ENCODE results near the gene RNF166.

The RNF166 gene

GRCh38 chr16:88655733-88656281 is 50.4 kb downstream of the RNF166 start:
- TF ChIP-seq MAX (IDR thresholded peaks at IDR 0.05) (0 out of 2 replicates have a peak, but pooled peaks have one; percentile 17), YY1 (IDR thresholded peaks at IDR 0.05; ENCODE audit: low read depth) (no peak), TEAD4 (IDR thresholded peaks at IDR 0.05) (no peak), EGR1 (IDR thresholded peaks at IDR 0.05) (peak; percentile 32; the same call in 1 of the 2 replicates), TCF12 (IDR thresholded peaks at IDR 0.05; ENCODE audit: low read depth) (peak; percentile 63)

GRCh38 chr16:88655053-88655732 is 51.0 kb downstream of the RNF166 start:
- TF ChIP-seq ZBTB7A (IDR thresholded peaks at IDR 0.05; ENCODE audit: low read depth): 0 out of 2 replicates have a peak, but pooled peaks have one; percentile 18
- TF ChIP-seq TEAD4 (IDR thresholded peaks at IDR 0.05): no peak

- TF ChIP-seq TEAD4 (IDR thresholded peaks at IDR 0.05) (no peak), CEBPB (IDR thresholded peaks at IDR 0.05) (no peak), MAX (IDR thresholded peaks at IDR 0.05) (no peak), TCF12 (IDR thresholded peaks at IDR 0.05; ENCODE audit: low read depth) (no peak), RAD21 (IDR thresholded peaks at IDR 0.05; ENCODE audit: low read depth) (no peak), EGR1 (IDR thresholded peaks at IDR 0.05) (no peak), TAF1 (IDR thresholded peaks at IDR 0.05; ENCODE audit: low read depth) (no peak), EP300 (IDR thresholded peaks at IDR 0.05; ENCODE audit: borderline replicate concordance) (no peak), REST (IDR thresholded peaks at IDR 0.05; ENCODE audit: low read depth) (no peak), CREB1 (IDR thresholded peaks at IDR 0.05; ENCODE audit: low read depth) (no peak)
Observed at GRCh38 chr16:88654363-88655052, 51.7 kb downstream of the RNF166 start.

- TF ChIP-seq USF1 (IDR thresholded peaks at IDR 0.05) (no peak), CREB1 (IDR thresholded peaks at IDR 0.05; ENCODE audit: low read depth) (no peak), NFIC (IDR thresholded peaks at IDR 0.05) (no peak), MAX (IDR thresholded peaks at IDR 0.05) (no peak), TAF1 (IDR thresholded peaks at IDR 0.05; ENCODE audit: low read depth) (no peak), TEAD4 (IDR thresholded peaks at IDR 0.05) (no peak), REST (IDR thresholded peaks at IDR 0.05; ENCODE audit: low read depth) (no peak), CEBPB (IDR thresholded peaks at IDR 0.05) (no peak), TCF12 (IDR thresholded peaks at IDR 0.05; ENCODE audit: low read depth) (no peak), EGR1 (IDR thresholded peaks at IDR 0.05) (no peak), EP300 (IDR thresholded peaks at IDR 0.05; ENCODE audit: borderline replicate concordance) (no peak), ZBTB7A (IDR thresholded peaks at IDR 0.05; ENCODE audit: low read depth) (no peak), RAD21 (IDR thresholded peaks at IDR 0.05; ENCODE audit: low read depth) (no peak), YY1 (IDR thresholded peaks at IDR 0.05; ENCODE audit: low read depth) (no peak), FOXM1 (IDR thresholded peaks at IDR 0.05; ENCODE audit: borderline replicate concordance, low read depth) (no peak)
Observed at GRCh38 chr16:88653596-88654362, 52.4 kb downstream of the RNF166 start.

GRCh38 chr16:88653101-88653500 is 53.1 kb downstream of the RNF166 start:
- TF ChIP-seq NFIC (IDR thresholded peaks at IDR 0.05) (no peak), CEBPB (IDR thresholded peaks at IDR 0.05) (no peak), EGR1 (IDR thresholded peaks at IDR 0.05) (no peak), CREB1 (IDR thresholded peaks at IDR 0.05; ENCODE audit: low read depth) (no peak), MAX (IDR thresholded peaks at IDR 0.05) (no peak), TAF1 (IDR thresholded peaks at IDR 0.05; ENCODE audit: low read depth) (no peak), YY1 (IDR thresholded peaks at IDR 0.05; ENCODE audit: low read depth) (no peak), USF1 (IDR thresholded peaks at IDR 0.05) (no peak), TEAD4 (IDR thresholded peaks at IDR 0.05) (no peak), RAD21 (IDR thresholded peaks at IDR 0.05; ENCODE audit: low read depth) (no peak), REST (IDR thresholded peaks at IDR 0.05; ENCODE audit: low read depth) (no peak), FOXM1 (IDR thresholded peaks at IDR 0.05; ENCODE audit: borderline replicate concordance, low read depth) (no peak), TCF12 (IDR thresholded peaks at IDR 0.05; ENCODE audit: low read depth) (no peak), ZBTB7A (IDR thresholded peaks at IDR 0.05; ENCODE audit: low read depth) (no peak), EP300 (IDR thresholded peaks at IDR 0.05; ENCODE audit: borderline replicate concordance) (no peak)

All from Ishikawa (cell line).